ENCODE measurements around the gene JMY. TPM values are rescaled to one million over a fixed set of nuclear protein-coding genes. Genes with fewer than 3 reads are reported as not detected.

Gene JMY
- total RNA-seq, 2 experiments from 2014 or later, result 6.1 to 6.3 TPM

DNA sequence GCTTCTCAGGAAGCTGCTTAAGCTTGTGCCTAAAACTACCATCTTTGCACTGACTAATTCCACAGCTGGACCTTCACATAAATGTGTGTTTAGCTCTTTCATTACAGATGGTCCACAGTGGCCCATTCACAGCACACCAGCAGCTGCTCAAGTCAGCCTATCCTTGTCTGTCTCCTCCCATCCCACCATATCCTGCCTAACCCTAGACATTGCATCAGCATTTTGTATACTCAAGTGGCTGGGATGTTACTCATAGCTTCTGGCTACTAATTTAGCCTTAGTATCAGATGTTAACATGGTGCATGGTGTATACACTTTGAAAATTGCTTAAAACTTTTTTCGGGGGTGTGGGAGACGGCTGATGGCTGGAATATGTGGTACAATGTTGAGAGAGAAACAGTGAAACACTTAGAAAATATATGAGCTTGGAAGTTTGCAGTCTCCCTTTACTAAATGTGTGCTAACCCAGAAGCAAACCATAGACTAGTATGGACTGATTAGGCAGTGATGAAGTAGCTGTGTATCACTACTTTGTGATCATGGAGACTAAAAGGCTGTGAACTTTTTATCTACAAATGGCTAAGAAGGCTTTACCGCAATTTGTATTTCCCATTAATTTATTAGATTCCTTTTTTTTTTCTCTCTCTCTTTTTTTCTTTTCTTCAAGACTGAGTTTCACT lies 83.1 kb downstream of the JMY start:
- H3K4me1 Mint-ChIP-seq (ENCODE audit: low read depth), result no peaks in the 10 kb centered on the region
- TF ChIP-seq, protein P1, sequence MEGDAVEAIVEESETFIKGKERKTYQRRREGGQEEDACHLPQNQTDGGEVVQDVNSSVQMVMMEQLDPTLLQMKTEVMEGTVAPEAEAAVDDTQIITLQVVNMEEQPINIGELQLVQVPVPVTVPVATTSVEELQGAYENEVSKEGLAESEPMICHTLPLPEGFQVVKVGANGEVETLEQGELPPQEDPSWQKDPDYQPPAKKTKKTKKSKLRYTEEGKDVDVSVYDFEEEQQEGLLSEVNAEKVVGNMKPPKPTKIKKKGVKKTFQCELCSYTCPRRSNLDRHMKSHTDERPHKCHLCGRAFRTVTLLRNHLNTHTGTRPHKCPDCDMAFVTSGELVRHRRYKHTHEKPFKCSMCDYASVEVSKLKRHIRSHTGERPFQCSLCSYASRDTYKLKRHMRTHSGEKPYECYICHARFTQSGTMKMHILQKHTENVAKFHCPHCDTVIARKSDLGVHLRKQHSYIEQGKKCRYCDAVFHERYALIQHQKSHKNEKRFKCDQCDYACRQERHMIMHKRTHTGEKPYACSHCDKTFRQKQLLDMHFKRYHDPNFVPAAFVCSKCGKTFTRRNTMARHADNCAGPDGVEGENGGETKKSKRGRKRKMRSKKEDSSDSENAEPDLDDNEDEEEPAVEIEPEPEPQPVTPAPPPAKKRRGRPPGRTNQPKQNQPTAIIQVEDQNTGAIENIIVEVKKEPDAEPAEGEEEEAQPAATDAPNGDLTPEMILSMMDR (IDR thresholded peaks at IDR 0.05), result no peak
- no peaks in the 10 kb centered on the region for H3K9me3 Mint-ChIP-seq
- ATAC-seq, result no peak
- POLR2A ChIA-PET, result interaction anchor here (0.6 kb wide), 1 partner anchor 10 kb away, joined by 3 read pairs; no protein-coding TSS in a partner anchor
- peak overlapping the region; percentile 22 for H3K27ac Mint-ChIP-seq
- no peak for DNase-seq
- intact Hi-C loops (cut with micrococcal nuclease), result no loop called here
- H3K36me3 Mint-ChIP-seq (ENCODE audit: low read depth), result peaks cover 10% of the 10 kb centered on the region
- H3K4me3 Mint-ChIP-seq, result no peak overlapping the region
- no peaks in the 10 kb centered on the region for H3K27me3 Mint-ChIP-seq
- CTCF ChIA-PET, result interaction anchor here (0.9 to 1.5 kb wide), 2 partner anchors 14 to 187 kb away, joined by 3 read pairs; no protein-coding TSS in a partner anchor

DNA sequence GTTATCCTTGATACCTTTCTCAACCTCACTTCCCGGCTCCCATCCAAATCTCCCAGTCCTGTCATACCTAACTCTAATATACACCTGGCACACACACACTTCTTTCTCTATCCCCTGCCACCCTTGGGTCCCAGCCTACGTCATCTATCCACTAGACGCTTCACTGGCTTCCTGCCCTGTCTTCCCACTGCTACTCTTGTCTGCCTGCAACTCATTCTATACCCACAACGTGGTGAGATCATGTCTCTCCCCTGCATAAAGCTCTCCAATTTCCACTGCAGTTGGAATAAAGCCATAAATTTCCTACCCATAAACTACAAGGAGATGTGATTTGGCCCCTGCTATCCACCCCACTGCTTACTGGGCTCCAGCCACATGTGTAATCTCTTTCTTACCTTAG lies 93.5 kb downstream of the JMY start:
- ChIA-PET CTCF (no interaction called here), POLR2A (no interaction called here)
- H3K4me1 Mint-ChIP-seq (ENCODE audit: low read depth), result no peaks in the 10 kb centered on the region
- no peak overlapping the region for H3K4me3 Mint-ChIP-seq
- H3K27ac Mint-ChIP-seq, result no peak overlapping the region
- no peaks in the 10 kb centered on the region for H3K9me3 Mint-ChIP-seq
- ATAC-seq (no peak), DNase-seq (no peak)
- TF ChIP-seq, protein P1 (IDR thresholded peaks at IDR 0.05), result no peak
- H3K36me3 Mint-ChIP-seq (ENCODE audit: low read depth), result no peaks in the 10 kb centered on the region
- intact Hi-C loops (cut with micrococcal nuclease), result no loop called here
- no peaks in the 10 kb centered on the region for H3K27me3 Mint-ChIP-seq

DNA sequence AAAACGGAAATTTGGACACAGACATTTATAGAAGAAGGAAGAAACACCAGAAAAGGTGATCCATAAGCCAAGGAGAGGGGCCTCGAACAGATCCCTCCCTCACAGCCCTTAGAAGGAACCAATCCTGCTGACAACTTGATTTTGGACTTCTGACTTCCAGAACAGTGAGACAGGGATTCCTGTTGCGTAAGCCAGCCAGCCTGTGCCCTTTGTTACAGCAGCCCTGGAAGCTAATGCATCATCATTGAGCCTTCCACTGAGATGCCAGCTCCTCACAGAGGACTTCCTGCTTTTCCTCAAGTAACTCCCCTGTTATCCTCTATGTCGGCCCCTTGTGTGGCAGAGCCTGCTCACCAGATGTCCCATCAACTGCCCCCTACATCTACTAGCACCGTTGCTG lies 94.1 kb downstream of the JMY start:
- POLR2A ChIA-PET, result no interaction called here
- H3K27ac Mint-ChIP-seq, result no peak overlapping the region
- CTCF ChIA-PET, result no interaction called here
- TF ChIP-seq, protein P1 (IDR thresholded peaks at IDR 0.05), result no peak
- H3K36me3 Mint-ChIP-seq (ENCODE audit: low read depth), result no peaks in the 10 kb centered on the region
- ATAC-seq, result no peak
- H3K4me1 Mint-ChIP-seq (ENCODE audit: low read depth), result no peaks in the 10 kb centered on the region
- intact Hi-C loops (cut with micrococcal nuclease), result no loop called here
- no peak for DNase-seq
- H3K4me3 Mint-ChIP-seq, result no peak overlapping the region
- H3K27me3 Mint-ChIP-seq, result no peaks in the 10 kb centered on the region
- H3K9me3 Mint-ChIP-seq, result no peaks in the 10 kb centered on the region

- H3K9me3 Mint-ChIP-seq, result peaks cover 4% of the 10 kb centered on the region
- TF ChIP-seq, protein P1 (IDR thresholded peaks at IDR 0.05), result no peak
- intact Hi-C loops (cut with micrococcal nuclease), result no loop called here
- ATAC-seq (no peak), DNase-seq (no peak)
- no peak overlapping the region for H3K27ac Mint-ChIP-seq
- H3K27me3 Mint-ChIP-seq, result peaks cover 9% of the 10 kb centered on the region
- CTCF ChIA-PET, result no interaction called here
- no peaks in the 10 kb centered on the region for H3K36me3 Mint-ChIP-seq (ENCODE audit: low read depth)
- no peak overlapping the region for H3K4me3 Mint-ChIP-seq
- POLR2A ChIA-PET, result no interaction called here
- H3K4me1 Mint-ChIP-seq (ENCODE audit: low read depth), result no peaks in the 10 kb centered on the region
These were observed 98.1 kb downstream of the JMY start for GRCh38 chr5:79333852-79334557.

DNA sequence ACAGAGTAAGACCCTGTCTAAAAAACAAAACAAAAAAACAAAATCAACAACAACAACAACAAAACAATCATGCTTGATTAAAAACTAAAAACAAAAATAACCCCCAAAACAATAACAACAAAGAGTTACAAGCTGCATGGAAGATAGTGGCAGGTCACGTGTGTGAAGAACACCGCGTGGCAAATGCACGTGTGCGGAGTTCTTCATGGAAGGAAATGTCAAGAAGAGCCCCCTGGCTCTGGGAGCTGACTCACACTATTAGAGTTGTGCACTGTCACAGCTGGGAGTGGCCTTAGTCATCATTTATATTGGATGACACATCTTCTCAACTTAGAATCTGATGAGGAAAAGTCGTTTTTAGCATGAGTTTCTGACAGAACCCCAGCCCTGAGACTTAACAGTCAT lies 110.5 kb downstream of the JMY start:
- TF ChIP-seq, protein P1 (IDR thresholded peaks at IDR 0.05), result no peak

More for the DNA sequence above, 110.5 kb downstream of the JMY start:
- Mint-ChIP-seq H3K4me1 (ENCODE audit: low read depth) (no peaks in the 10 kb centered on the region), H3K36me3 (ENCODE audit: low read depth) (peaks cover 1% of the 10 kb centered on the region), H3K4me3 (no peak overlapping the region), H3K27me3 (peaks cover 1% of the 10 kb centered on the region), H3K9me3 (no peaks in the 10 kb centered on the region), H3K27ac (no peak overlapping the region)
- POLR2A ChIA-PET, result no interaction called here
- intact Hi-C loops (cut with micrococcal nuclease), result no loop called here
- ATAC-seq (no peak), DNase-seq (no peak)
- CTCF ChIA-PET, result no interaction called here

All from activated CD8-positive, alpha-beta T cell treated with anti-CD3 and anti-CD28 coated beads for 36 hours (primary cell).